ENCODE data around the gene FLOT1.

DNA sequence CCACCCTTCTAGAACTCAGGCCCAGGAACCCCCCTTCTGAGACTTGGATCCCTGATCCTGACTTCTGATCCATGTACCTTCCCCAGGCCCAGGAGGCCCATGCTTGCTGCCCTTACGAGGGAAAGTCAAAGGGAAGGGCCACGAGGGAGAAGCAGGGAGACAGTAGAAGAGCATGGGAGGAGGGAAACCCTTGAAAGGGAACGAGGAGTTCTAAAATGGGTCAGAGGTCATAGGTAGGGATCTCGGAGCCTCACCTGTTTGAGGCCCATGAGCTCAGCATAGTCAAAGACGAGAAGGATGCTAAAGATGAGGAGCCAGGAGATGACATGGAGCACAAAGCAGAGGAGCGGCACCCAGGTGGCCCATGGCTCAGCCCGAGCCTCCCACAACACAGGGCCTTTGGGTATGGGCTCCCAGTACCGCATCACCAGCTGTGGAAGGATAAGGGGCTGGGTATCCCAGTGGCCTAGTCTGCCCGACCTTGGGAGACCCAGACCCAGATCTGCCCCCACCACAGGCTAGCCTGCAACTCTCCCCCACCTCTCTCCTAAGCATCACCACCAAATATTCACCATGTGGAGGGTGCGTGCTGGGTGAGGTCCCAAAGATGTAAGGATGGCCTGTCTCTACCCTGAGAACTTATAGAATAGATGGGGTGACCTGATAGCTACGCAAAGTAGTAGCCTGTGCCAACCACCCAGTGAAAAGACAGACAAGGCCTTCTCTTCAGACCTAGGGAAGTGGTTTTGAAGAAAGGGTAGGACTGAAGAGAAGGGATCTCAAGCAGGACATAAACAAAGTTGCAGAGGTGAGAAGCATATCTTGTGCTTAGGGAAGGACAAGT is 53.2 kb downstream of the FLOT1 start:
- no peak for TF ChIP-seq CTCF (IDR thresholded peaks at IDR 0.05)
- TF ChIP-seq POLR2AphosphoS5 (IDR thresholded peaks at IDR 0.05; ENCODE audit: low read depth, low read length) = no peak
- TF ChIP-seq REST (IDR thresholded peaks at IDR 0.05; ENCODE audit: insufficient read depth in 1 of 2, low read depth in 2 of 2, low read length in 1 of 2) = no peak
- TF ChIP-seq SIN3A (IDR thresholded peaks at IDR 0.05; ENCODE audit: borderline replicate concordance, insufficient read depth, low read depth, low read length) = no peak
- TF ChIP-seq TCF7L2 (IDR thresholded peaks at IDR 0.05; ENCODE audit: low read depth, low read length) = no peak

Data from Panc1 (cell line).